Uterus (tissue), 2 donors: Measurements from ENCODE around the gene TCTA.

Experiments
- POLR2A ChIP-seq, 2 donors: fragments of 450-650 bp; IDR thresholded peaks; one replicate each; pipeline ENCODE4 v1.6.1; 2016; ENCODE audit warnings: antibody characterized with exemption in 2 of 2, mild to moderate bottlenecking in 1 of 2, moderate library complexity in 1 of 2
- TF ChIP-seq, protein P1 (sequence below), 4 experiments: fragments of 200-600 bp in 2 of 4; fragments of 450-650 bp in 2 of 4; sonication (generic) in 2 of 4; IDR thresholded peaks; one replicate each; pipeline ENCODE4 v1.5.1; 2016 to 2019; ENCODE audit warnings: antibody characterized with exemption in 4 of 4, mild to moderate bottlenecking in 2 of 4, moderate library complexity in 1 of 4

GRCh38 chr3:49414753-49415152 is 2.5 kb downstream of the TCTA start:
- TF ChIP-seq, protein P1, sequence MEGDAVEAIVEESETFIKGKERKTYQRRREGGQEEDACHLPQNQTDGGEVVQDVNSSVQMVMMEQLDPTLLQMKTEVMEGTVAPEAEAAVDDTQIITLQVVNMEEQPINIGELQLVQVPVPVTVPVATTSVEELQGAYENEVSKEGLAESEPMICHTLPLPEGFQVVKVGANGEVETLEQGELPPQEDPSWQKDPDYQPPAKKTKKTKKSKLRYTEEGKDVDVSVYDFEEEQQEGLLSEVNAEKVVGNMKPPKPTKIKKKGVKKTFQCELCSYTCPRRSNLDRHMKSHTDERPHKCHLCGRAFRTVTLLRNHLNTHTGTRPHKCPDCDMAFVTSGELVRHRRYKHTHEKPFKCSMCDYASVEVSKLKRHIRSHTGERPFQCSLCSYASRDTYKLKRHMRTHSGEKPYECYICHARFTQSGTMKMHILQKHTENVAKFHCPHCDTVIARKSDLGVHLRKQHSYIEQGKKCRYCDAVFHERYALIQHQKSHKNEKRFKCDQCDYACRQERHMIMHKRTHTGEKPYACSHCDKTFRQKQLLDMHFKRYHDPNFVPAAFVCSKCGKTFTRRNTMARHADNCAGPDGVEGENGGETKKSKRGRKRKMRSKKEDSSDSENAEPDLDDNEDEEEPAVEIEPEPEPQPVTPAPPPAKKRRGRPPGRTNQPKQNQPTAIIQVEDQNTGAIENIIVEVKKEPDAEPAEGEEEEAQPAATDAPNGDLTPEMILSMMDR (IDR thresholded peaks at IDR 0.05), result no peak
- TF ChIP-seq POLR2A (IDR thresholded peaks at IDR 0.05), result no peak
